PC-9 (cell line): ENCODE results near the gene CYP4A22.
"Not testable (repeated sequence)": the region's sequence is repeated elsewhere in the genome, so short reads cannot be mapped to it uniquely, and the experiment has no call there.

Experiments
- CTCF ChIP-seq: fragments of 200-600 bp; sonication (generic); conservative IDR thresholded peaks from 2 replicates; pipeline ENCODE4 v1.6.1; 2017; ENCODE audit warnings: mixed run types, antibody characterized with exemption, mild to moderate bottlenecking, moderate library complexity
- EZH2 ChIP-seq: fragments of 200-600 bp; sonication (generic); IDR thresholded peaks from 2 replicates; pipeline ENCODE4 v1.8.0; 2017; ENCODE audit warnings: antibody characterized with exemption, low read depth

GRCh38 chr1:47146495-47146894, 9.3 kb downstream of the CYP4A22 start:
- TF ChIP-seq EZH2, CTCF: not testable (repeated sequence)
